Pulmonary artery endothelial cell (primary cell): ENCODE measurements around the gene EIF6. TPM values are rescaled to one million over a fixed set of nuclear protein-coding genes. Genes with fewer than 3 reads are reported as not detected.
"Not testable (repeated sequence)": the region's sequence is repeated elsewhere in the genome, so short reads cannot be mapped to it uniquely, and the experiment has no call there.

Source experiments
- DNase-seq: peaks from one replicate; pipeline ENCODE4 v3.0.0-alpha.2; 2011; ENCODE audit warnings: low read depth, low spot score
- total RNA-seq: library from RNA; depleted of rRNA; stranded (reverse); fragments of >200 nt; gene quantifications from 2 replicates; pipeline ENCODE4 v1.2.3, GENCODE V29; 2014

Gene EIF6
- total RNA-seq, 1 donor from 2014 or later = 206 TPM

DNA sequence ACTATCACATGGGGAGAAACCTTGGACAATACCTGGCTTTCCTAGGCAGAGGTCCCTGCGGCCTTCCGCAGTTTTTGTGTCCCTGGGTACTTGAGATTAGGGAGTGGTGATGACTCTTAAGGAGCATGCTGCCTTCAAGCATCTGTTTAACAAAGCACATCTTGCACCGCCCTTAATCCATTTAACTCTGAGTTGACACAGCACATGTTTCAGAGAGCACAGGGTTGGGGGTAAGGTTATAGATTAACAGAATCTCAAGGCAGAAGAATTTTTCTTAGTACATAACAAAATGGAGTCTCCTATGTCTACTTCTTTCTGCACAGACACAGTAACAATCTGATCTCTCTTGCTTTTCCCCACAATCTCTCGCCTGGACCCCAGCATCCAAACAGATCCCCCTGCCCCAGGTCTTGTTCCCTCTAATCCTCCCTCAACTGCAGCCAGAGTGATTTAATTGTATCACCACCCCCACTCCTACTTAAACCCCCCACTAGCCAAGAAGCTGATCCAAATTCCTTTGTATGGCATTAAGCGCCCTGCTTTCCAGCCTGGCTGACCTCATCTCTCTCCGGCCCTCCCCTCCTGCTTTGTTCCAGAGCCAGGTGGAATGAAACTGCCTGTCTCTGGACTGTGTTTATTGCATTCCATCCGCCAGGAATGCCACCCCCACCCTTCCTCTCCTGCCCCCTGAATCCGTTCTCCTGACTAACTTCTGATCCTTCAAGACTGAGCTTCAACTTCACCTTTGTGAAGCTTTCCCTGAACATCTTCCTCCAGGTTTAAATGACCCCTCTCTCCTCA, 21.6 kb downstream of the EIF6 start:
- not testable (repeated sequence) for DNase-seq

- not testable (repeated sequence) for DNase-seq
Observed at GRCh38 chr20:35262321-35262720, 22.3 kb downstream of the EIF6 start.

GRCh38 chr20:35260426-35260825, 24.1 kb downstream of the EIF6 start:
- DNase-seq = no peak

DNA sequence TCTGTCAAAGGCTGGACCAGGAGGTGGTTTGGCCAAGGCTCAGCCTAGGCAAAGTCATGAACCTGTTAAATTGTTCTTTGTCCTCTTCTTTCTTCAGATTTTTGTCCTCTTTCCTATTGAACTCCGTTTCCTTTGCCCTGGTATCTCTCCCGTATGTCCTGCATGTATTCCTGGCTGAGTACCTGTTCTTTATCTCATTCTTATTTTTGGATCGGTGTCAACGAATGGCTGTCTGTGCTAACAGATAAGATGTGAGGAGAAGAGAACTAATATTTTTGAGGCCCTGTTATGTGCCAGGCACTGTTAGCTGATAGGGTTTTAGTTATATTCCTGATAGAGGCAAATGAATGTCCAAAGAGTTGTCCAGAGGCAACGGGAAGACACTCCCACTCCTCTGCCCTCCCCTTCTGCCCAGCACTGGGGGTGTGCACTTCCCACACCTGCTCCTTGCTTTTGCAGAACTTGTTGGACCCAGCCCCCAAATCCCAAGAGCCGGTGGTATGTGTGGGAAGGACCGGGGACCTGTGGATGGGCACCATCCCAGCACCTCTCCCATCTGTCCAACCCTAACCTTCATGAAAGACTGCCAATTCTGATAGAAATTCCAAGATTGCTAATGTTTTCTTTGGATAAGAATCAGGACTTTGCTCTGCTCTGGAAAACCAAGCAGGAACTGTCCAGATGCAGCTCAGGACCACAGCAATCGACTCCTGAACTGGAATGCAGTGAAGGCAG, 27.2 kb downstream of the EIF6 start:
- DNase-seq = no peak

DNA sequence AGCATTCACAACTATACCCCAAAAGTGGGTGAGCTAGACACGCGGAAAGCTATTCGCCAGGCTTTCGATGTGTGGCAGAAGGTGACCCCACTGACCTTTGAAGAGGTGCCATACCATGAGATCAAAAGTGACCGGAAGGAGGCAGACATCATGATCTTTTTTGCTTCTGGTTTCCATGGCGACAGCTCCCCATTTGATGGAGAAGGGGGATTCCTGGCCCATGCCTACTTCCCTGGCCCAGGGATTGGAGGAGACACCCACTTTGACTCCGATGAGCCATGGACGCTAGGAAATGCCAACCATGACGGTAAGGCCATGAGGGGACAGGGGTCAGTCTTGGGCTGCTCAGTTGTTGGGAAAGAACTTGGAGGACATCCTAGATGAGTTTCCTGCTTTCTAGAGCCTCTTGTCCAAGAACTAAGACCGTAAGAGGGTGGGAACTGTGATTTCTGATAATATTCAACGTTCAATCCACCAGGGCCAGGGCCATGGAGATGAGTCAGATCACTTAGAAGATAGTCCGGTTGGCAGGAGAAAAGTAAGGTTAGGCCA, 30.0 kb downstream of the EIF6 start:
- DNase-seq = no peak

DNA sequence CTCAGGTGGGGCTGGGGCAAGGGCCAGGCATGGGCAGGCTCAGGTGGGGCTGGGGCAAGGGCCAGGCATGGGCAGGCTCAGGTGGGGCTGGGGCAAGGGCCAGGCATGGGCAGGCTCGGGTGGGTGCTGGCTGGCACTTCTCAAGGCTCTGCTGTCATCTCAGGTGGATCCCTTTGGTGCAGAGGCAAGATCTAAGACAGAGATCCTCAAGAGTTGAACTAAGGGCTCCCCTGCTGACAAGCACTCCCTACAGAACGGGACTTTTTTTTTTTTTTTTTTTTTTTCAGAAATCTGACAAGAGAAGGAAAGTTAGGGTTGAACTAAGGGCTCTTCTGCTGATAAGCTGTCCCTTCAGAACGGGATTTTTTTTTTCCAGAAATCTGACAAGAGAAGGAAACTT, 31.6 kb downstream of the EIF6 start:
- no peak for DNase-seq

DNA sequence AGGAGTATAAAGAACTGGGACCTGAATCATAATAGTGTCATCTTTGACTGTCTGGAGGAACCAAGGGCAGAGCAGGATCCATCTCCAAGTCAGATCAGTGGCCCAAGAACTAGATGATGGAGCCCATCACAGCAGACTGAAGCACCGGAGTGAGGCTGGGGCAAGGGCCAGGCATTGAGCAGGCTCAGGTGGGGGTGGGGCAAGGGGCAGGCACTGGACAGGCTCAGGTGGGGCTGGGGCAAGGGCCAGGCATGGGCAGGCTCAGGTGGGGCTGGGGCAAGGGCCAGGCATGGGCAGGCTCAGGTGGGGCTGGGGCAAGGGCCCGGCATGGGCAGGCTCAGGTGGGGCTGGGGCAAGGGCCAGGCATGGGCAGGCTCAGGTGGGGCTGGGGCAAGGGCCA, 32.0 kb downstream of the EIF6 start:
- not testable (repeated sequence) for DNase-seq

- no peak for DNase-seq
Observed at GRCh38 chr20:35252037-35252461, 32.5 kb downstream of the EIF6 start.

DNA sequence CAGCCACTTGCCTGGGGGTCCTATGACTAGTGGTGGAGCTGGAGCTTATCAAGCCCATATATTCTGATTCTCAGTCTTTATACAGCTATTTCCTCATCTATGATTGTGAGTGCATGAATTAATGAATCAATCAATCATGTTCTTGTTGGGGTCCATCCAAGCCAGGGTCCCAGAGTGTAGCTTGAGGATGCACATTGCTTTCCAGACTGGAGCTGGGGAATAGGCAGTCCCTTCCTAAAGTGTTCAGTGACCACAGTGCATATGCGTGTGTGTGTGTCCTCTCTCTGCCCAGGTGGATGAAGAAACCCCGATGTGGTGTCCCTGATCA, 33.0 kb downstream of the EIF6 start:
- no peak for DNase-seq

GRCh38 chr20:35248641-35249475, 35.7 kb downstream of the EIF6 start:
- no peak for DNase-seq

DNA sequence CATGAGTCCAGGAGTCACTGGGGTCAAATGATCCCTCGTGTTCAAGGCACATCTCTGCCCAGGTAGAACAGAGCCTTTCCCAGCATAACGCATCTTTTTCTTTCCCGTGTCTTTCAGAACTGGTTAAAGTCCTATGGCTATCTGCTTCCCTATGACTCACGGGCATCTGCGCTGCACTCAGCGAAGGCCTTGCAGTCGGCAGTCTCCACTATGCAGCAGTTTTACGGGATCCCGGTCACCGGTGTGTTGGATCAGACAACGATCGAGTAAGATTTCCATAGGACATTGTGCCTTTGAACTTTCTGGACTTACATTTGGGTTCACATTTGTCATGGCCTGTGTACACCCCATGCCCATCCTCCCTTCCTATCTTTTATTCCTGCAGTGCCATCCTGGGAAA, 37.8 kb downstream of the EIF6 start:
- no peak for DNase-seq

DNA sequence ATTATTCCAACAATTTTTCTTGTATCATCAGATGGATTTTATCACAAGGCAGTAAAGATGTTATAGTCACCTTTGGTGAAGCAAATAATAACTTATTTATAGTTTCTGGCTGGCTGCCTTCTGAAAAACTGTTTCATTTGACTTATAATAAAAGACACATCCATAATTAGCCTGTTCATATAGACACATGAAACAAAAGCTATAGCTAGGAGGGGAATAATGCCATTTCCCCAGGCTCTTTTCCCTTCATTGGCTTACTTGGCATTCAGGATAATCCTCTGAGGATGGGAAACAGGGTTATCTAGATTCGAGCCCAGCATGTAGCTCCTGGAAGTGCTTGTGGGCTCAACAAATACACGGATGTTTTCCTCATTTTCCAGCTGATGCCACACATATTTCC, 40.6 kb downstream of the EIF6 start:
- DNase-seq = no peak

GRCh38 chr20:35243317-35243716, 41.3 kb downstream of the EIF6 start:
- DNase-seq = no peak

- DNase-seq = no peak
Observed at GRCh38 chr20:35240811-35241293, 43.7 kb downstream of the EIF6 start.

DNA sequence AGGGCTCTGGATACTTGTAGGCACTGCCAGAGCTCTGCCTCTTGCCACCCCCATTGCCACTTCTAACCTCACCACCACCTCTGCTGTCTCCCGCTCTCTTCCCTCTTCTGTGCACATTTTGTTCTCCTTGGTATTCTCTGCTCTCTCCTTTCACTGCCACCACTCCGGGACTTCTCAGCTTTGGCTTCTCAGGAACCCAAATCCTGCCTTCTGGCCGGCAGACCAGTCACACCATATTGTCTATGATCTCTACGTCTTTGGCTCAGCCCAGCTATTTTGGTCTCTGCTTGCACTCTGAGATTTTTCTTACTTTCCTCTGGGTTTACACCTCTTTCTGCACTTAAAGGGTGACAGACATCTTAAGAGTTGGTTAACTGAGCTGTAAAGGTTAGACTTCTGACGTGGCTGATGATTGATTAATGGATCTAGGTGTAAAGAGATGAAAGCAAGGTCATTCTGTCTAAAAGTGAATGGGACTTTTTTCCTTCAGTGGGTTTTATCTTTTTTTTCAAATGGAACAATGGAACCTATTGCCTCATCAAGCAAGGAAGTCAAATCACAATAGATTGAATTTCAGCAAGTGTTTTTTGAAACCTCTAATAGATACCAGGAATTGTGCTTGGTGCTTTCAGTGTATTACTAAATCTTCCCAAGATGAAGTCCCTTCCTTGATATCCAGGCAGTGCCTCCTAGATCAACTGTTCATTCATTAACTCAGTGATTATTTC, 44.3 kb downstream of the EIF6 start:
- no peak for DNase-seq

GRCh38 chr20:35238735-35239134, 45.8 kb downstream of the EIF6 start:
- no peak for DNase-seq

DNA sequence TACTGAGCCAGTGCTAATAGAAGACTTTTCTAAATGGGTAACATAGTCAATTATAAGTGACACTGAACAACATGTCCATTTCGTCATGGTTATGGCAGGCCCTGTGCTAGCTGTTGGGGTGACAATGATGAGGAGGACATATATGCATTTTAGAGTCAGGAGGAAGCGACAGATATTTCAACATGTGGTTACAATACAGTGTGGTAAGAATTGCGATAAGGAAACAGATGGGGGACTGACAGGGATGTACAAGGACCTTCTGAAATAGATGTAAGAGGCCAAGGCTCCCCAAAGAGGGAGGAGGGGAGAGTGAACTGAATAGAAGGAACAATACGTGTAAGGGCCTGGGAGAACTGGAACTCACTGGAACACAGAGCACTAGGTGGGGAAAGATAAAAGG, 46.4 kb downstream of the EIF6 start:
- DNase-seq = no peak

- DNase-seq = no peak
Observed at GRCh38 chr20:35237486-35237885, 47.1 kb downstream of the EIF6 start.

GRCh38 chr20:35235881-35236280, 48.7 kb downstream of the EIF6 start:
- no peak for DNase-seq

GRCh38 chr20:35232575-35232974, 52.0 kb downstream of the EIF6 start:
- DNase-seq = no peak
